Measurements from ENCODE around the gene RADIL. TPM values are rescaled to one million over a fixed set of nuclear protein-coding genes. Genes with fewer than 3 reads are reported as not detected.

Gene RADIL
- total and polyA plus RNA-seq, 8 donors, result 1.2 to 21.6 (median 3.0) TPM; not detected in 1

- intact Hi-C loops (cut with DNase I; ENCODE audit: low total_unique reads), result no loop called here
- WGBS, 5 donors, result 81 to 86% (median 85%) methylated on average over 18 to 23 of the region's 23 CpGs
- TF ChIP-seq POLR2A (IDR thresholded peaks at IDR 0.05) (no peak), CTCF (IDR thresholded peaks at IDR 0.05) (no peak), EP300 (IDR thresholded peaks at IDR 0.05) (no peak), POLR2AphosphoS5 (IDR thresholded peaks at IDR 0.05) (no peak)
- Histone ChIP-seq H3K27me3 (no peaks in the 10 kb centered on the region), H3K27ac (peak overlapping the region in 3 of 5 donors; percentile 55 to 94 (median 78)), H3K4me1 (peaks cover 0 to 35% (median 18%) of the 10 kb centered on the region in 4 donors), H3K36me3 (peaks cover 33 to 68% (median 55%) of the 10 kb centered on the region in 4 donors), H3K9me3 (no peaks in the 10 kb centered on the region), H3K4me3 (no peak overlapping the region)
- DNase-seq, result no peak
These were observed 117.6 kb downstream of the RADIL start for GRCh38 chr7:4765776-4766490.

- WGBS, 5 donors, result 87 to 94% (median 92%) methylated on average over 33 to 35 of the region's 35 CpGs
- no peak for DNase-seq
- Histone ChIP-seq H3K27me3 (no peaks in the 10 kb centered on the region), H3K9me3 (no peaks in the 10 kb centered on the region), H3K4me3 (no peak overlapping the region), H3K27ac (peak overlapping the region in 2 of 5 donors; percentile 78 to 94), H3K4me1 (peaks cover 0 to 20% (median 10%) of the 10 kb centered on the region in 4 donors), H3K36me3 (peaks cover 47 to 82% (median 69%) of the 10 kb centered on the region in 4 donors)
- no peak for TF ChIP-seq POLR2AphosphoS5 (IDR thresholded peaks at IDR 0.05)
- TF ChIP-seq EP300 (IDR thresholded peaks at IDR 0.05), result no peak
- no peak for TF ChIP-seq CTCF (IDR thresholded peaks at IDR 0.05)
- no peak for TF ChIP-seq POLR2A (IDR thresholded peaks at IDR 0.05)
- intact Hi-C loops (cut with DNase I; ENCODE audit: low total_unique reads), result no loop called here
These were observed 119.0 kb downstream of the RADIL start for GRCh38 chr7:4764402-4765007.

- no peak for TF ChIP-seq POLR2A (IDR thresholded peaks at IDR 0.05)
- TF ChIP-seq CTCF (IDR thresholded peaks at IDR 0.05), result no peak
- no peak for TF ChIP-seq POLR2AphosphoS5 (IDR thresholded peaks at IDR 0.05)
- TF ChIP-seq EP300 (IDR thresholded peaks at IDR 0.05), result no peak
- Histone ChIP-seq H3K4me3 (no peak overlapping the region), H3K4me1 (peaks cover 0 to 13% (median 3%) of the 10 kb centered on the region in 4 donors), H3K27me3 (no peaks in the 10 kb centered on the region), H3K27ac (peak overlapping the region in 1 of 5 donors; percentile 94), H3K36me3 (peaks cover 54 to 87% (median 76%) of the 10 kb centered on the region in 4 donors), H3K9me3 (no peaks in the 10 kb centered on the region)
- DNase-seq, result no peak
- 95 to 99% (median 97%) methylated on average over 13 to 21 of the region's 21 CpGs for WGBS, 5 donors
- intact Hi-C loops (cut with DNase I; ENCODE audit: low total_unique reads), result no loop called here
These were observed 119.7 kb downstream of the RADIL start for GRCh38 chr7:4763794-4764185.

- Histone ChIP-seq H3K9me3 (no peaks in the 10 kb centered on the region), H3K27me3 (no peaks in the 10 kb centered on the region), H3K27ac (no peak overlapping the region), H3K36me3 (peaks cover 58 to 90% (median 82%) of the 10 kb centered on the region in 4 donors), H3K4me1 (peaks cover 0 to 13% (median under 1%) of the 10 kb centered on the region in 4 donors), H3K4me3 (no peak overlapping the region)
- WGBS, 5 donors, result 92 to 96% (median 95%) methylated on average over 28 to 32 of the region's 32 CpGs
- DNase-seq, result no peak
- TF ChIP-seq EP300 (IDR thresholded peaks at IDR 0.05) (no peak), POLR2AphosphoS5 (IDR thresholded peaks at IDR 0.05) (no peak), POLR2A (IDR thresholded peaks at IDR 0.05) (no peak), CTCF (IDR thresholded peaks at IDR 0.05) (no peak)
- intact Hi-C loops (cut with DNase I; ENCODE audit: low total_unique reads), result no loop called here
These were observed 120.3 kb downstream of the RADIL start for GRCh38 chr7:4763091-4763793.

Measured in stomach (tissue), 9 donors.